A549 (cell line): ENCODE measurements around the gene KIAA0930. TPM values are rescaled to one million over a fixed set of nuclear protein-coding genes. Genes with fewer than 3 reads are reported as not detected.

ENCODE experiments used
- ATAC-seq, 2 experiments: fragments of 200-7000 bp in 1 of 2; fragments of >200 bp in 1 of 2; cut with Nextera tagmentation in 1 of 2; cut with Tn5 transposase in 1 of 2; 3 replicates each; pipeline versions ENCODE4 v1.8.0 to v1.9.1; 2018 to 2020; ENCODE audit warnings: mild to moderate bottlenecking in 1 of 2, moderate library complexity in 1 of 2
- CTCF ChIA-PET: fragments of 300-600 bp; sonication (Branson Sonifier 250); formaldehyde crosslinking; extraction: SDS; loops from one replicate; lab custom pipeline; 2021; ENCODE audit warnings: antibody characterized with exemption, inconsistent platforms; lab: Yijun Ruan, JAX
- POLR2A ChIA-PET: fragments of 350-600 bp; formaldehyde crosslinking; extraction: SDS; loops from one replicate; lab custom pipeline; 2021; ENCODE audit warnings: antibody characterized with exemption, inconsistent platforms; lab: Yijun Ruan, JAX
- DNase-seq, 2 experiments: peaks; one replicate each; pipeline versions ENCODE4 v3.0.0 to v3.0.0-alpha.2; 2011 to 2016; ENCODE audit warnings: low read depth in 1 of 2, low spot score in 1 of 2
- FAIRE-seq: peaks from 2 replicates; lab custom pipeline; 2011; peaks lifted over from hg19 to GRCh38; lab: Jason Lieb, UNC
- H3K27ac ChIP-seq, 2 experiments: fragments of >200 bp; sonication (Bioruptor Twin); formaldehyde crosslinking; 3 replicates each; pipeline ENCODE4 v1.5.1; 2016 to 2017
- H3K4me1 ChIP-seq: fragments of >200 bp; sonication (Bioruptor Twin); formaldehyde crosslinking; 3 replicates; pipeline ENCODE4 v1.6.1; 2016
- H3K4me2 ChIP-seq: fragments of >200 bp; sonication (Bioruptor Twin); formaldehyde crosslinking; 3 replicates; pipeline ENCODE4 v1.6.1; 2016
- H3K4me3 ChIP-seq: fragments of >200 bp; sonication (Bioruptor Twin); formaldehyde crosslinking; 3 replicates; pipeline ENCODE4 v1.5.1; 2016
- H3K9me3 ChIP-seq: fragments of >200 bp; sonication (Bioruptor Twin); formaldehyde crosslinking; 3 replicates; pipeline ENCODE4 v1.6.1; 2016
- BHLHE40 ChIP-seq: IDR thresholded peaks from 2 replicates; pipeline ENCODE4 v1.6.1; 2012; ENCODE audit warnings: low read depth, low read length, inconsistent platforms
- CBX2 ChIP-seq: fragments of 200-600 bp; sonication (generic); IDR thresholded peaks from 2 replicates; pipeline ENCODE4 v1.6.1; 2016; ENCODE audit warnings: low read depth, mild to moderate bottlenecking, borderline replicate concordance
- CEBPB ChIP-seq, 2 experiments: fragments of >200 bp in 1 of 2; sonication (Bioruptor Twin) in 1 of 2; formaldehyde crosslinking in 1 of 2; IDR thresholded peaks; 2 replicates each; pipeline ENCODE4 v1.6.1; 2012 to 2016
- CHD4 ChIP-seq: fragments of 200-600 bp; sonication (generic); IDR thresholded peaks from 2 replicates; pipeline ENCODE4 v1.6.1; 2016; ENCODE audit warnings: antibody characterized with exemption, mild to moderate bottlenecking, borderline replicate concordance
- EHF ChIP-seq: fragments of 250-450 bp; sonication (Bioruptor Pico); IDR thresholded peaks from 2 replicates; pipeline ENCODE4 v1.5.0; 2020; ENCODE audit warnings: mild to moderate bottlenecking
- EHMT2 ChIP-seq: fragments of 200-600 bp; sonication (generic); IDR thresholded peaks from 2 replicates; pipeline ENCODE4 v1.6.1; 2016; ENCODE audit warnings: antibody characterized with exemption, low read depth, mild to moderate bottlenecking, moderate library complexity
- FOSL2 ChIP-seq, 2 experiments: fragments of 450-650 bp in 1 of 2; fragments of >200 bp in 1 of 2; sonication (Bioruptor Twin) in 1 of 2; formaldehyde crosslinking; IDR thresholded peaks; 2 replicates each; pipeline versions ENCODE4 v1.5.0 to v1.6.1; 2016 to 2020; ENCODE audit warnings: mild to moderate bottlenecking in 1 of 2, moderate library complexity in 1 of 2
- GATA3 ChIP-seq: IDR thresholded peaks from 2 replicates; pipeline ENCODE4 v1.6.1; 2012; ENCODE audit warnings: borderline replicate concordance
- HEYL ChIP-seq: fragments of 250-450 bp; sonication (Bioruptor Pico); IDR thresholded peaks from 2 replicates; pipeline ENCODE4 v1.8.0; 2021; ENCODE audit warnings: mild to moderate bottlenecking, moderate library complexity
- HOXB13 ChIP-seq: fragments of 250-450 bp; sonication (Bioruptor Pico); IDR thresholded peaks from 2 replicates; pipeline ENCODE4 v1.5.0; 2020; ENCODE audit warnings: low read depth, mild to moderate bottlenecking, moderate library complexity
- JUNB ChIP-seq: fragments of >200 bp; sonication (Bioruptor Twin); formaldehyde crosslinking; IDR thresholded peaks from 2 replicates; pipeline ENCODE4 v1.6.1; 2016
- KDM1A ChIP-seq: fragments of 200-600 bp; sonication (generic); IDR thresholded peaks from 2 replicates; pipeline ENCODE4 v1.6.1; 2016; ENCODE audit warnings: low read depth, mild to moderate bottlenecking
- KDM5A ChIP-seq: fragments of 200-600 bp; sonication (generic); IDR thresholded peaks from 2 replicates; pipeline ENCODE4 v1.6.1; 2016; ENCODE audit warnings: antibody characterized with exemption, mild to moderate bottlenecking
- MAZ ChIP-seq: fragments of 150-350 bp; IDR thresholded peaks from 2 replicates; pipeline ENCODE4 v1.6.1; 2014; ENCODE audit warnings: antibody characterized with exemption, low read depth, low read length, borderline replicate concordance
- NPAS2 ChIP-seq: fragments of 250-450 bp; sonication (Bioruptor Pico); IDR thresholded peaks from 2 replicates; pipeline ENCODE4 v1.8.0; 2022; ENCODE audit warnings: mild to moderate bottlenecking, moderate library complexity, borderline replicate concordance
- RARB ChIP-seq: fragments of 250-450 bp; sonication (Bioruptor Pico); IDR thresholded peaks from 2 replicates; pipeline ENCODE4 v1.8.0; 2021; ENCODE audit warnings: mild to moderate bottlenecking, moderate library complexity
- RCOR1 ChIP-seq: fragments of 150-350 bp; IDR thresholded peaks from 2 replicates; pipeline ENCODE4 v1.6.1; 2014; ENCODE audit warnings: antibody characterized with exemption, low read length, low read depth
- RFX5 ChIP-seq: fragments of 450-650 bp; IDR thresholded peaks from 2 replicates; pipeline ENCODE4 v1.7.1; 2014; ENCODE audit warnings: antibody characterized with exemption, mild to moderate bottlenecking, moderate library complexity
- SREBF2 ChIP-seq: fragments of 450-650 bp; IDR thresholded peaks from 2 replicates; pipeline ENCODE4 v1.6.1; 2014; ENCODE audit warnings: mild to moderate bottlenecking, moderate library complexity
- ZC3H11A ChIP-seq: fragments of 450-650 bp; IDR thresholded peaks from 2 replicates; pipeline ENCODE4 v1.6.1; 2014; ENCODE audit warnings: antibody characterized with exemption, mild to moderate bottlenecking
- ZFP36 ChIP-seq: fragments of 450-650 bp; IDR thresholded peaks from 2 replicates; pipeline ENCODE4 v1.6.1; 2014; ENCODE audit warnings: borderline replicate concordance; ENCODE audit not compliant: partially characterized antibody
- ZNF302 ChIP-seq: fragments of 250-450 bp; sonication (Bioruptor Pico); IDR thresholded peaks from 2 replicates; pipeline ENCODE4 v1.9.0; 2021; ENCODE audit warnings: inconsistent platforms, mild to moderate bottlenecking, moderate library complexity
- WGBS: methylation state at CpG from one replicate; pipeline ENCODE4 v1.1.6; 2017; ENCODE audit errors: missing lambda C conversion rate; 5-methylcytosine and 5-hydroxymethylcytosine counted together
- polyA plus RNA-seq, 4 experiments: library from polyadenylated mRNA; depleted of rRNA in 3 of 4; stranded (reverse); fragments of >200 nt; fragmentation: RNase III in 1 of 4; extraction: RNeasy Plus Mini Kit Qiagen cat#74134 plus additional on column Dnase treatment in 1 of 4; gene quantifications; 2 replicates in 3 of 4; 3 replicates in 1 of 4; pipeline ENCODE4 v1.2.3, GENCODE V29; 2011 to 2017
- TF ChIP-seq, protein P1 (sequence below): fragments of >200 bp; sonication (Bioruptor Twin); formaldehyde crosslinking; IDR thresholded peaks from 2 replicates; pipeline ENCODE4 v1.6.1; 2016
- TF ChIP-seq, protein P2 (sequence below): fragments of 150-350 bp; IDR thresholded peaks from 2 replicates; pipeline ENCODE4 v1.6.1; 2014; ENCODE audit warnings: low read depth, mild to moderate bottlenecking, low read length
- TF ChIP-seq, protein P3 (sequence below): fragments of 250-450 bp; sonication (Bioruptor Pico); IDR thresholded peaks from 2 replicates; pipeline ENCODE4 v1.5.0; 2021; ENCODE audit warnings: mild to moderate bottlenecking, moderate library complexity, borderline replicate concordance
- TF ChIP-seq, protein P4 (sequence below): fragments of 250-450 bp; sonication (Bioruptor Pico); IDR thresholded peaks from 2 replicates; pipeline ENCODE4 v1.5.0; 2020; ENCODE audit warnings: low read depth, mild to moderate bottlenecking, moderate library complexity
- TF ChIP-seq, protein P5 (sequence below): fragments of 200-600 bp; sonication (generic); IDR thresholded peaks from 2 replicates; pipeline ENCODE4 v1.6.1; 2016; ENCODE audit warnings: antibody characterized with exemption, mild to moderate bottlenecking, moderate library complexity

The KIAA0930 gene
- polyA plus RNA-seq, 2 of the 4 experiments (the other 2 are of a cell fraction), result 47.7 to 60.0 TPM

DNA sequence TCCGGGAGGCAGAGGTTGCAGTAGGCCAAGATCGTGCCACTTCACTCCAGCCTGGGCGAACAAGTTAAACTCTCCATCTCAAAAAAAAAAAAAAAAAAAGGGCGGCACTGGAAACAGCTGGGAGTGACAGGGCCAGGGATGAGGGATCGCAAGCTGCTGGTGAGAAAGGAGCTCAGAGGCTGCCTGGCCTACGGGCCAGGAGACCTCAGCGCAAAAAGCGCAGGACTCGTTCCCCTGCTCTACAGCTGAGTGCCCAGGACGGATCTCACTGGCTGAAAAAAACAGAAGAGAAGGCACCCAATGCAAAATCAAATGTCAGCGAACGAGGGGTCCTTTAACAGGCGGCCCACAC is 77.6 kb downstream of the KIAA0930 start:
- ATAC-seq (peak; percentile 51 to 65; a peak in 5 of 6 replicates), FAIRE-seq (no peak), DNase-seq (peak; percentile 8 to 32)
- POLR2A ChIA-PET, result interaction anchor here (0.7 to 1.5 kb wide), 3 partner anchors 11 to 83 kb away, joined by 3 to 11 read pairs (median 5); no protein-coding TSS in a partner anchor
- peak overlapping the region; percentile 84 for H3K4me2 ChIP-seq
- H3K9me3 ChIP-seq, result no peaks in the 10 kb centered on the region
- 4% methylated on average over 9 of the region's 13 CpGs for WGBS
- no peak for TF ChIP-seq ZNF302 (CRISPR knock-in tag)
- TF ChIP-seq HOXB13 (CRISPR knock-in tag), result no peak
- no peak for TF ChIP-seq BHLHE40
- TF ChIP-seq, protein P1, sequence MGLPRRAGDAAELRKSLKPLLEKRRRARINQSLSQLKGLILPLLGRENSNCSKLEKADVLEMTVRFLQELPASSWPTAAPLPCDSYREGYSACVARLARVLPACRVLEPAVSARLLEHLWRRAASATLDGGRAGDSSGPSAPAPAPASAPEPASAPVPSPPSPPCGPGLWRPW, result no peak
- TF ChIP-seq GATA3, result no peak
- TF ChIP-seq CBX2, result no peak
- no peak for TF ChIP-seq ZFP36
- TF ChIP-seq EHMT2, result no peak
- TF ChIP-seq ZC3H11A, result no peak
- no peak for TF ChIP-seq NPAS2
- TF ChIP-seq, protein P2, sequence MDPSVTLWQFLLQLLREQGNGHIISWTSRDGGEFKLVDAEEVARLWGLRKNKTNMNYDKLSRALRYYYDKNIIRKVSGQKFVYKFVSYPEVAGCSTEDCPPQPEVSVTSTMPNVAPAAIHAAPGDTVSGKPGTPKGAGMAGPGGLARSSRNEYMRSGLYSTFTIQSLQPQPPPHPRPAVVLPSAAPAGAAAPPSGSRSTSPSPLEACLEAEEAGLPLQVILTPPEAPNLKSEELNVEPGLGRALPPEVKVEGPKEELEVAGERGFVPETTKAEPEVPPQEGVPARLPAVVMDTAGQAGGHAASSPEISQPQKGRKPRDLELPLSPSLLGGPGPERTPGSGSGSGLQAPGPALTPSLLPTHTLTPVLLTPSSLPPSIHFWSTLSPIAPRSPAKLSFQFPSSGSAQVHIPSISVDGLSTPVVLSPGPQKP, result no peak
- TF ChIP-seq, protein P3, sequence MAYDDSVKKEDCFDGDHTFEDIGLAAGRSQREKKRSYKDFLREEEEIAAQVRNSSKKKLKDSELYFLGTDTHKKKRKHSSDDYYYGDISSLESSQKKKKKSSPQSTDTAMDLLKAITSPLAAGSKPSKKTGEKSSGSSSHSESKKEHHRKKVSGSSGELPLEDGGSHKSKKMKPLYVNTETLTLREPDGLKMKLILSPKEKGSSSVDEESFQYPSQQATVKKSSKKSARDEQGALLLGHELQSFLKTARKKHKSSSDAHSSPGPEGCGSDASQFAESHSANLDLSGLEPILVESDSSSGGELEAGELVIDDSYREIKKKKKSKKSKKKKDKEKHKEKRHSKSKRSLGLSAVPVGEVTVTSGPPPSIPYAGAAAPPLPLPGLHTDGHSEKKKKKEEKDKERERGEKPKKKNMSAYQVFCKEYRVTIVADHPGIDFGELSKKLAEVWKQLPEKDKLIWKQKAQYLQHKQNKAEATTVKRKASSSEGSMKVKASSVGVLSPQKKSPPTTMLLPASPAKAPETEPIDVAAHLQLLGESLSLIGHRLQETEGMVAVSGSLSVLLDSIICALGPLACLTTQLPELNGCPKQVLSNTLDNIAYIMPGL (CRISPR knock-in tag), result no peak
- no peak for TF ChIP-seq JUNB
- TF ChIP-seq, protein P4, sequence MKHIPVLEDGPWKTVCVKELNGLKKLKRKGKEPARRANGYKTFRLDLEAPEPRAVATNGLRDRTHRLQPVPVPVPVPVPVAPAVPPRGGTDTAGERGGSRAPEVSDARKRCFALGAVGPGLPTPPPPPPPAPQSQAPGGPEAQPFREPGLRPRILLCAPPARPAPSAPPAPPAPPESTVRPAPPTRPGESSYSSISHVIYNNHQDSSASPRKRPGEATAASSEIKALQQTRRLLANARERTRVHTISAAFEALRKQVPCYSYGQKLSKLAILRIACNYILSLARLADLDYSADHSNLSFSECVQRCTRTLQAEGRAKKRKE (CRISPR knock-in tag), result no peak
- no peak for TF ChIP-seq MAZ
- TF ChIP-seq CEBPB (IDR thresholded peaks at IDR 0.05), result no peak
- no peak for TF ChIP-seq RFX5
- peaks cover 50% of the 10 kb centered on the region for H3K4me1 ChIP-seq
- peak overlapping the region; percentile 93 to 97 for H3K27ac ChIP-seq
- CTCF ChIA-PET, result interaction anchor here (0.6 to 1.5 kb wide), 6 partner anchors 10 to 100 kb away, joined by 3 to 5 read pairs (median 3); no protein-coding TSS in a partner anchor
- H3K4me3 ChIP-seq, result peak overlapping the region; percentile 74

DNA sequence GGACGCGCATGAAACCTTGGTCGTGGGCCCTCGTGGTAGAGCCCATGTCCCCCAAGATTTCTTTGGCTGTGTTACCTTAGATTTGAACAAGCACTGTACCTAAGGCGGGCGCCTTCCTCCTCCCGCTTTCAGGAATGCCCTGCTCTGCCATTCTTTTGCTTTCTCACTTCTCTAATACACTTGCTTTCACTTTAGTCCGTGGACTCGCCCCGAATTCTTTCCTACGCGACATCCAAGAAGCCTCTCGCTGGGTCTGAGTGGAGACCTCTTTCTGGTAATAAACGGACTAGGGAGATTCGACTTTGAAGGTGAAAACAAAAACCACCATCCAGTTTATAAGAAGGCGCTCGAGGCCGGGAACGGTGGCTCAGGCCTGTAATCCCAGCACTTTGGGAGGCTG is 78.2 kb downstream of the KIAA0930 start:
- WGBS, result 47% methylated on average over 18 of the region's 19 CpGs
- ChIA-PET CTCF (interaction anchor here (1.3 to 1.5 kb wide), 2 partner anchors 9 to 101 kb away, joined by 3 to 5 read pairs; no protein-coding TSS in a partner anchor), POLR2A (interaction anchor here (1.5 kb wide), 1 partner anchor 50 kb away, joined by 5 read pairs; no protein-coding TSS in a partner anchor)
- TF ChIP-seq RARB, result no peak
- no peak for TF ChIP-seq JUNB
- no peak for TF ChIP-seq SREBF2
- TF ChIP-seq, protein P3 (CRISPR knock-in tag), result no peak
- TF ChIP-seq FOSL2 (IDR thresholded peaks at IDR 0.05), result no peak
- TF ChIP-seq FOSL2 (CRISPR knock-in tag; IDR thresholded peaks at IDR 0.05), result no peak
- TF ChIP-seq HEYL, result no peak
- no peak for TF ChIP-seq KDM1A
- no peak for TF ChIP-seq RCOR1
- TF ChIP-seq, protein P5, sequence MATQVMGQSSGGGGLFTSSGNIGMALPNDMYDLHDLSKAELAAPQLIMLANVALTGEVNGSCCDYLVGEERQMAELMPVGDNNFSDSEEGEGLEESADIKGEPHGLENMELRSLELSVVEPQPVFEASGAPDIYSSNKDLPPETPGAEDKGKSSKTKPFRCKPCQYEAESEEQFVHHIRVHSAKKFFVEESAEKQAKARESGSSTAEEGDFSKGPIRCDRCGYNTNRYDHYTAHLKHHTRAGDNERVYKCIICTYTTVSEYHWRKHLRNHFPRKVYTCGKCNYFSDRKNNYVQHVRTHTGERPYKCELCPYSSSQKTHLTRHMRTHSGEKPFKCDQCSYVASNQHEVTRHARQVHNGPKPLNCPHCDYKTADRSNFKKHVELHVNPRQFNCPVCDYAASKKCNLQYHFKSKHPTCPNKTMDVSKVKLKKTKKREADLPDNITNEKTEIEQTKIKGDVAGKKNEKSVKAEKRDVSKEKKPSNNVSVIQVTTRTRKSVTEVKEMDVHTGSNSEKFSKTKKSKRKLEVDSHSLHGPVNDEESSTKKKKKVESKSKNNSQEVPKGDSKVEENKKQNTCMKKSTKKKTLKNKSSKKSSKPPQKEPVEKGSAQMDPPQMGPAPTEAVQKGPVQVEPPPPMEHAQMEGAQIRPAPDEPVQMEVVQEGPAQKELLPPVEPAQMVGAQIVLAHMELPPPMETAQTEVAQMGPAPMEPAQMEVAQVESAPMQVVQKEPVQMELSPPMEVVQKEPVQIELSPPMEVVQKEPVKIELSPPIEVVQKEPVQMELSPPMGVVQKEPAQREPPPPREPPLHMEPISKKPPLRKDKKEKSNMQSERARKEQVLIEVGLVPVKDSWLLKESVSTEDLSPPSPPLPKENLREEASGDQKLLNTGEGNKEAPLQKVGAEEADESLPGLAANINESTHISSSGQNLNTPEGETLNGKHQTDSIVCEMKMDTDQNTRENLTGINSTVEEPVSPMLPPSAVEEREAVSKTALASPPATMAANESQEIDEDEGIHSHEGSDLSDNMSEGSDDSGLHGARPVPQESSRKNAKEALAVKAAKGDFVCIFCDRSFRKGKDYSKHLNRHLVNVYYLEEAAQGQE, result no peak
- no peak for TF ChIP-seq KDM5A
- TF ChIP-seq CHD4, result no peak; the same call in 1 of the 2 replicates
- no peak for TF ChIP-seq EHMT2
- no peak for TF ChIP-seq EHF (CRISPR knock-in tag)
- ATAC-seq, result no peak
- Histone ChIP-seq H3K4me3 (peak overlapping the region; percentile 74), H3K4me2 (peak overlapping the region; percentile 84), H3K9me3 (no peaks in the 10 kb centered on the region), H3K27ac (peak overlapping the region; percentile 93 to 97), H3K4me1 (peaks cover 50% of the 10 kb centered on the region)
- DNase-seq, result no peak
- no peak for FAIRE-seq
